HG03025 (cell line): ENCODE measurements around the gene IL9.

Experiments used
- ATAC-seq: cut with Tn5 transposase; IDR thresholded peaks from one replicate; pipeline ENCODE4 v1.9.1; 2021; ENCODE audit warnings: mild to moderate bottlenecking, moderate library complexity; ENCODE audit not compliant: unreplicated experiment, low FRiP score

The IL9 gene

DNA sequence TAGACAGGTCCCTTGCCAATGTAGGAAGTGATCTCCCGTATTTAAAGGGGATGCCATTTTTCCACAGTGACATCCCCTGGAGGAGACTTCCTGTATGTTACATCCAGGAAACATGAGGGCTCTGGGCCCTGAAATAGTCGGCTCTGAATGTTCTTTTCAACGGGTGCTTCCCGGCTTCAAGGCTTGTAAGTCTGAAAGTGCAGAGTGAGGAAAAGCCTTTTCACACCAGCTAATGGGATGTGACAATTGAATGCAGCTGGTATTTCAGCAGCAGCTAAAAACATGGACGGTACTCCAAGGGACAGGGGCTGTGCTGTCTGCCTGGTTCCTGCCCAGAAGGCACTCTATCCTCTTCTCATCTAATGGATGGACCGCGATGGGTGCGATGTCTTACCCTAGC, 1.4 kb downstream of the IL9 start:
- ATAC-seq, result no peak

- ATAC-seq, result no peak
Measured at GRCh38 chr5:135891791-135892190, 3.9 kb downstream of the IL9 start.

GRCh38 chr5:135891268-135891667, 4.4 kb downstream of the IL9 start:
- ATAC-seq, result no peak

- ATAC-seq, result no peak
Measured at GRCh38 chr5:135890867-135891266, 4.8 kb downstream of the IL9 start.

DNA sequence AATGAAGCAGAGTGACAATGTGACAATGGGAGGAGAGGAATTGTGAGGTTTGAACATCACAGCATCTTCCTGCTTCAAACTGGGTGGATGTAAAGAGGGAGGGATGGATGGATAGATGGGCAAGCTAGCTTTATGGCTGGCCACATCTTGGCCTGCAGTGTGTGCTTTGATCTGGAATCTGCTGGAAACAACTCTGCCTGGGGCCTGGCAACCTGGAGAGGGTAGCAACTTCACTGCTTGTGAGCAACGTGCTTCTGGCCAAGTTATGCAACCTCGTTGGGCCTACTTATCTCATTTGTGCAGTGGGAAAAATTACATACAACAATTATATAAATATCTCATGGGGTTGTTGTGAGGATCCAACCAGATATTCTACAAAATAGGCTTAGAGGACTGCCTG, 5.3 kb downstream of the IL9 start:
- ATAC-seq, result no peak

DNA sequence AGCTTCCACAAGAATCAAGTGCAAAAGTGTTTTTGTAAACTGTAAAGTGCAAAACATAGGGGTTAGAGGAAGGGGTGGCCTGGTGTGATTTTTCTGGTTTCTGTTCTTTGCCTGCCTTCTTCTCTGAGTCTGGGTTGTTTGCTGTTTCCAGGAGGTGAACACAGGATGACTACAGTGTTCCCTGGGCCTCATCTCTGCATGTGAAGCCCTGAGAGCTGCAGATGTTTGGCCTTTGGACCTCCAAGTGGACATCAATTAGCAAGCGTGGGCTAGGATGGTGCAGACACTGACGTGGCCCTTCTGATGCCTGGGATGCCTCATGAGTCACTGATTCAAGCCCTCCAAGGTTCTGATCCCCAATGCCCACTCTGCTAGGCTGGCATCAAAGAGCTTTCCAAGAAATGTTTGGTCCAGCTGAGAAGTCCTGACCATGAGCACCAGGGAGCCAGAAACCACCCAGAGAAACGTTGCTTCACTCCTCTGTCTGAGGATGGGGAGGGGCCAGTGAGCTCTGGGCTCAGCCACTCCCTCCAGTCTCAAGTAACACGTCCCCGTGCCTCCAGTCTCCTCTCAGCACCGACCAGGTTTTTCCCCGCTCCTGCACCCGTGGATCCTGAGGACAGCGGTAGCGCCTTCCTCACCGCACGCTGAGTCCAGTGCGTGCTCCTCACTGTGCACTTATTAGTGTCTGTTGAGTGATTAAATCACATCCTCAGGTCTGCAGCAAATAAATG, 7.6 kb downstream of the IL9 start:
- ATAC-seq, result no peak

DNA sequence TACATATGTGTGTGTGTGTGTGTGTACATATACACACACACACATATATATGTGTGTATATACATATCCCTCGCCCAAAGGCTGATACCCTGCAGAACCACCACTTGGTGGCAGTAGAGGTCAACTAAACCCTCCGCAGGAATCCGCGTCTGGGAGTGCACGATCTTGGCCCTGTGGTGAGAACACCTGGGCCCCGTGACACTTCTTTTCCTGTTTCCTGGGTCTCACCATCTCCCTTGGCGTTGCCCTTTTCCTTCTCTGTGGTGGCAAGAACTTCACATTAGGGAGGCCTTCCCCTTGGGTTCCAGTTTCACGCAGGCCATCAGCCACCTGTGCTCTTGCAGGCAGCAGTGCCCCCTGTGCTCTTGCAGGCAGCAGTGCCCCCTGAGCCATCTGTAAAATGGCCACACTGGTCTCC, 8.2 kb downstream of the IL9 start:
- peak; percentile 82 for ATAC-seq

- ATAC-seq, result no peak
Measured at GRCh38 chr5:135886136-135886535, 9.5 kb downstream of the IL9 start.

- ATAC-seq, result no peak
Measured at GRCh38 chr5:135885031-135885430, 10.6 kb downstream of the IL9 start.

DNA sequence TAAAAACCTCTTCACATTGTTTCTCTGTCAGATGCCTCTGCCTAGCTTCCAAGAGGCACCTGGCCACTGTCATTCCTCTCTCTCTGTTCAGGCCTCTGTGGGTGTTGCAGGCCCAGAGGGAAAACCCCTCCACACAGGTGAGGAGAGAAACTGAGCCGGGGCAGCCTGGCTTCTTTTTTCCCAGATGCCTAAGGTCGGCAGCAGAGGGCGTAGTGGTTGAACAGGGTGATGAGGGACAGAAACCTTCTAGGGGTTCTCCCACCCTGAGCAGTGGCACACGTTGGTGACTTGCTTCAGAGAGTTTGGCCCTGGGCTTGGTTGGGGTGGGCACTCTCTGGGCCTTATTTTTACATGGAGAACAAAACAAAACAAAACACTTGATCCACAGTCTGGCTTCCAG, 12.2 kb downstream of the IL9 start:
- ATAC-seq, result no peak

DNA sequence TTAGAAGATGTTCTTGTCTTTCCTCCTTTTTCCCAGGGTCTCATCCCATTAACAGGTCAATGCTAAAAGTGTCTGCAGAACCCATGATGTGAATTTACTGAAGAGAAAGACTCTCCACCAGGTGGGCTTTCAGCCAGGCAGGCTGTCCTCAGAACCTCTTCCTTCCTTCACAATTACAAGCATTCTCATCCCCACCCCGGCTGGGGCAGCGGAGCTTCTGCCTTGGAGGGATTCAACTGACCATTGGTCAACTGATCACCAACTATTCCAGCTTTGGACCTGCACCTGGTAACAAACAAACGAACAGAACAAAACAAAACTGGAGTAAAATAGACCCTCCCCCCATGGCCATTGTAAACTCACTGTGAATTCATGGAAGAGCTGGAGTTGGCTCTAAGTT, 12.6 kb downstream of the IL9 start:
- no peak for ATAC-seq

GRCh38 chr5:135881819-135882218, 13.8 kb downstream of the IL9 start:
- ATAC-seq, result no peak

GRCh38 chr5:135881244-135881643, 14.4 kb downstream of the IL9 start:
- ATAC-seq, result no peak

GRCh38 chr5:135880801-135881200, 14.8 kb downstream of the IL9 start:
- ATAC-seq, result no peak

- no peak for ATAC-seq
Measured at GRCh38 chr5:135880278-135880677, 15.4 kb downstream of the IL9 start.

GRCh38 chr5:135879591-135879990, 16.1 kb downstream of the IL9 start:
- no peak for ATAC-seq

DNA sequence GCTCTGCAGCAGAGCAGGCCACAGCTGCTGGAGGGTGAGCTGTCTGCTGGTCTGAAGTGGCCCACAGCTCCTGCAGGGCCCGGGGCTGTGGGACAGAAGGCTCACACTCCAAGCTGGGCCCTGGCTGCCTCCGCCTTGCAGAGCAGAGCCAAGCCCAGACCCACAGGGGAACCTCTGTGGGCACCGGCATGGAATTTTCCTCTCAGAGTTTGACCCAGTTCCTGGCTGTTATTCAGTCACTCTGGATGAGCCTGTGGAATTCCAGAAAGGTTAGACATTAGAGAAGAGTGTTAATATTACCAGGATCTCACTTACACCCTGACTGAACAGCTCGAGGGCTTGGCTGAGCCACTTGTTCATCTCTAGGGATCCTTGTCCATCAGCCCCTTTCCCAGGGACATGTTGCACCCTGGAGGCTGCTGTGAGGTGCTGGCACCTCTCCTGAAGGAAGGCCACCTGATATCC, 17.5 kb downstream of the IL9 start:
- ATAC-seq, result no peak

DNA sequence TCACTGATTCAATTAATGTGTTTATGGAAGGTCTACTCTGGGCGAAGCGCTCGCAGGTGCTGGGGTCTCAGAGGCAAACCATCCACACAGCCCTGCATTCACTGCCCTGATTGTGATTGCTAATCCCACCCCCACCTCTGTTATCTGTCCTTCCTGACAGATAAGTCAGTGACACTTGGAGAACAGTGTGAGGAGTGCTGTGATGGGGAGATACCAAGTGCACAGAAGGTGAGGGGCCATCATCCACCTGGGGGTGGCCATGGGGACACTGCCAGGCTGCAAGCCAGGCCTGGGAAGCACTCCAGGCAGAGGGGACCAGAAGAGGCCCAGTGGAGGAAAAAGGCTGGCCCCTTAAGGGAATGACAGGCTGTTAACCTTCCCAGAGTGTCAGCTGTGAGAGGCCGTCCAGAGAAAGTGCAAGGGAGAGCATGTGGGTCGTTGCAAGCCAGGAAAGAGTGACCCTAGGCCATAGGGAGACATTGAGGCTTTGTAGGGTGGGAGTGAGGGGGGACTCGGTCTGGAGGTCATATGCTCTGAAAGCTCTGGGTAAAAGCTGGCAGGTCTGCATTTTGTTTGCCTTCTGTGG, 18.0 kb downstream of the IL9 start:
- no peak for ATAC-seq

DNA sequence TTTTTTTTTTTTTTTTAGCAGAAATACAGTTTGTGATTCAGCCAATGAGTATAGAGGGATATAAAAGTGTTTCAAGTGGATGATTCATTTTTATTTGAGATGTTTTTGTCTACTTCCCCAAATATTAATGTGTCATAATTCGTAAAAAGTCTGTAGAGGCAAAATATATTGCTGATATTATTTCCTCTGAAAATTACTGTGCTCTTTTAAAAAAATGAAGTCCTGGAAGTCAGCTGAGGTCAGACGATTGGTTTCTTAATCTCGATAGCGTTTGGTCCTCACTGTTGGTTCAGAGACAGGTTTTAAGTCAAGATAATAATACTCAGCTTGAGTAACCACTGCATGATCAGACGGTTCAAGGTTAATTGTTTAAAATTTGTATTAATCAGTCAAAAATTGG, 19.5 kb downstream of the IL9 start:
- no peak for ATAC-seq

- ATAC-seq, result no peak
Measured at GRCh38 chr5:135875567-135875966, 20.1 kb downstream of the IL9 start.

DNA sequence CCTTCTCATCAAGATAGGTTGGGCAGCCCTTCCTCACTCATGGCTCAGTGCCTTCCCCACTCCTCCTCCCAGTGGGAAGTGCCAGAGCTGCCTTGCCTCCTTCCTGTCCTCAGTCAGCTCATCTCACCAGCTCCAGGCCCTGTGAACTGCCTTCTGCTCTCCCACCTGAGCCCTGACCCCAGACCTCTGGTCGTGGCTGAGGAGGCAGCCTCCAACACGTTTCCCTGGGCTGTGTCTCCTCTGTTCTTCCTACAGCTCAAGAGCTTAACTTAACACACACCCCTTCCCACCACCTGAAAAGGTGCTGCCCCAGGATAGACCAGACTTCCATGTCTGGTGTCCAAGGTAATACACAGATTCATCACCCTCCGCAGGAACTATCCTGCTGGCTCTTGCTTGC, 21.2 kb downstream of the IL9 start:
- ATAC-seq, result no peak

DNA sequence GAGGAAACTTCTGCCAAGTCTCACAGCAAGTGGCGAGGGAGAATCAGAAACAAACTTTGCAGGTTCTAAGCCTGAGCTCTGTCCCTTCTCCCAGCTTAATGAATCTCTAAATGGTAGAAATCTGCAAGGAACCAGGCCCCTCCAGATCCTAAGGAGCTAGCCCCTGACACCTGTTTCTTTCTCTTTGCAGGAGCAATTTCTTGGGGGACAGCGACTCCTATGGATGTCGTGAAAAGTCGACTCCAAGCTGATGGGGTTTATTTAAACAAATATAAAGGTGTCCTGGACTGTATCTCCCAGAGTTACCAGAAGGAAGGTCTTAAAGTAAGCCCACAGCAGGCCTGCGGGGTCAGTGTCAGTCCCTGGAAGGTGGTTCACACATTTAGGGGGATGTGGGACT, 21.8 kb downstream of the IL9 start:
- ATAC-seq, result no peak
